A673 (cell line): ENCODE measurements around the gene CCT8. TPM values are rescaled to one million over a fixed set of nuclear protein-coding genes. Genes with fewer than 3 reads are reported as not detected.

ENCODE experiments used
- BruUV-seq: library from RNA; stranded (reverse); fragments of 400-500 nt; replicated peaks from 2 replicates; lab custom pipeline; 2021; lab: Mats Ljungman, UMichigan
- CTCF ChIA-PET: fragments of 300-600 bp; sonication (Branson Sonifier 250); formaldehyde crosslinking; loops from one replicate; lab custom pipeline; 2022; ENCODE audit warnings: antibody characterized with exemption; lab: Charles Lee
- POLR2A ChIA-PET: fragments of 300-600 bp; sonication (Branson Sonifier 250); formaldehyde crosslinking; loops from one replicate; lab custom pipeline; 2022; ENCODE audit warnings: antibody characterized with exemption; ENCODE audit not compliant: low non-redundant PET; lab: Charles Lee
- DNase-seq: peaks from one replicate; pipeline ENCODE4 v3.0.0-alpha.2; 2015; ENCODE audit warnings: low spot score
- H3K27ac ChIP-seq: fragments of 200-600 bp; sonication (generic); 2 replicates; pipeline ENCODE4 v1.5.1; 2016; ENCODE audit warnings: mixed run types, low read depth, mild to moderate bottlenecking, mixed read lengths, antibody characterized with exemption, low read length; ENCODE audit not compliant: poor library complexity, severe bottlenecking
- H3K27me3 ChIP-seq: fragments of 200-600 bp; sonication (generic); replicated peaks from 2 replicates; pipeline ENCODE4 v1.6.1; 2017; ENCODE audit warnings: mixed run types, low read depth, mild to moderate bottlenecking, mixed read lengths, antibody characterized with exemption, low read length; ENCODE audit not compliant: insufficient read depth, poor library complexity
- H3K36me3 ChIP-seq: fragments of 200-600 bp; sonication (generic); 2 replicates; pipeline ENCODE4 v1.6.1; 2016; ENCODE audit warnings: mixed run types, mild to moderate bottlenecking, mixed read lengths, antibody characterized with exemption, low read length; ENCODE audit not compliant: insufficient read depth, poor library complexity, severe bottlenecking
- H3K4me1 ChIP-seq: fragments of 200-600 bp; sonication (generic); 2 replicates; pipeline ENCODE4 v1.6.1; 2017; ENCODE audit warnings: mixed run types, mild to moderate bottlenecking, mixed read lengths, antibody characterized with exemption, low read length; ENCODE audit not compliant: insufficient read depth, poor library complexity, severe bottlenecking
- H3K4me3 ChIP-seq: fragments of 200-600 bp; sonication (generic); 2 replicates; pipeline ENCODE4 v1.5.1; 2016; ENCODE audit warnings: low read depth, mixed run types, mild to moderate bottlenecking, mixed read lengths, low read length; ENCODE audit not compliant: poor library complexity, severe bottlenecking
- H3K9me3 ChIP-seq: fragments of 200-600 bp; sonication (generic); 2 replicates; pipeline ENCODE4 v1.6.1; 2016; ENCODE audit warnings: mixed run types, low read depth, mild to moderate bottlenecking, mixed read lengths, antibody characterized with exemption, low read length; ENCODE audit not compliant: poor library complexity, severe bottlenecking
- EZH2 ChIP-seq: fragments of 200-600 bp; sonication (generic); IDR thresholded peaks from 2 replicates; pipeline ENCODE4 v1.6.1; 2017; ENCODE audit warnings: borderline replicate concordance, low read depth, mild to moderate bottlenecking, mixed read lengths, antibody characterized with exemption, low read length; ENCODE audit not compliant: poor library complexity, severe bottlenecking
- intact Hi-C: fragments of 100-400 bp; cut with micrococcal nuclease; formaldehyde crosslinking; loops from one replicate; pipeline ENCODE4 v1.10.0; 2022; ENCODE audit not compliant: unreplicated experiment
- total RNA-seq: library from RNA; stranded (reverse); gene quantifications from 2 replicates; pipeline ENCODE4 v1.2.3, GENCODE V29; 2021
- TF ChIP-seq, protein P1 (sequence below): fragments of 300-800, 200-600 bp; sonication (generic); conservative IDR thresholded peaks from 2 replicates; pipeline ENCODE4 v1.5.1; 2017; ENCODE audit warnings: low read depth, mild to moderate bottlenecking, antibody characterized with exemption, low read length, moderate library complexity, mixed read lengths

The CCT8 gene
- total RNA-seq, 1 experiment from 2014 or later: 415 TPM

DNA sequence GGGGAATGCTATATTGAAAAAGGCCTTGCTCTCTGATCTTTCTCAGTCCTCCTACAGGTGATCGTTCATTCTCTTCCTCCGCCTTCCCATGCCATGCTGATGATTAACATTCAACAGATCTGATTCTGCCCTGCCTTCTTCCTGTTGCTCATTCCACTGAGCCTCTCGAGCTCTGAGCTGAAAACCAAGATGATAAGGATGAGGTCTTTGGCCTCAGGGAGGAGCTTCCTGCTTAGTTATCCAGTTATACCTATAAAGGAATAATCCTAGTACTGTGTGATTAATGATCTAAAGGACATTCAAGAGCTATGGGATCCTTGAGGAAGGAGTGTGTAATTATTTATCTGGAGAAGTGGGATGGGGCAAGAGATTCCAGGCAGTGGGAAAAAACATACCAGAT is 31.8 kb upstream of the CCT8 start:
- Histone ChIP-seq H3K9me3 (no peaks in the 10 kb centered on the region), H3K4me3 (no peak overlapping the region), H3K27ac (no peak overlapping the region), H3K36me3 (no peaks in the 10 kb centered on the region), H3K4me1 (peaks cover 7% of the 10 kb centered on the region), H3K27me3 (no peaks in the 10 kb centered on the region)
- no peak for DNase-seq
- POLR2A ChIA-PET: no interaction called here
- TF ChIP-seq EZH2: no peak
- TF ChIP-seq, protein P1, sequence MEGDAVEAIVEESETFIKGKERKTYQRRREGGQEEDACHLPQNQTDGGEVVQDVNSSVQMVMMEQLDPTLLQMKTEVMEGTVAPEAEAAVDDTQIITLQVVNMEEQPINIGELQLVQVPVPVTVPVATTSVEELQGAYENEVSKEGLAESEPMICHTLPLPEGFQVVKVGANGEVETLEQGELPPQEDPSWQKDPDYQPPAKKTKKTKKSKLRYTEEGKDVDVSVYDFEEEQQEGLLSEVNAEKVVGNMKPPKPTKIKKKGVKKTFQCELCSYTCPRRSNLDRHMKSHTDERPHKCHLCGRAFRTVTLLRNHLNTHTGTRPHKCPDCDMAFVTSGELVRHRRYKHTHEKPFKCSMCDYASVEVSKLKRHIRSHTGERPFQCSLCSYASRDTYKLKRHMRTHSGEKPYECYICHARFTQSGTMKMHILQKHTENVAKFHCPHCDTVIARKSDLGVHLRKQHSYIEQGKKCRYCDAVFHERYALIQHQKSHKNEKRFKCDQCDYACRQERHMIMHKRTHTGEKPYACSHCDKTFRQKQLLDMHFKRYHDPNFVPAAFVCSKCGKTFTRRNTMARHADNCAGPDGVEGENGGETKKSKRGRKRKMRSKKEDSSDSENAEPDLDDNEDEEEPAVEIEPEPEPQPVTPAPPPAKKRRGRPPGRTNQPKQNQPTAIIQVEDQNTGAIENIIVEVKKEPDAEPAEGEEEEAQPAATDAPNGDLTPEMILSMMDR: no peak
- BruUV-seq: no TSS peak
- CTCF ChIA-PET: no interaction called here
- intact Hi-C loops: no loop called here

DNA sequence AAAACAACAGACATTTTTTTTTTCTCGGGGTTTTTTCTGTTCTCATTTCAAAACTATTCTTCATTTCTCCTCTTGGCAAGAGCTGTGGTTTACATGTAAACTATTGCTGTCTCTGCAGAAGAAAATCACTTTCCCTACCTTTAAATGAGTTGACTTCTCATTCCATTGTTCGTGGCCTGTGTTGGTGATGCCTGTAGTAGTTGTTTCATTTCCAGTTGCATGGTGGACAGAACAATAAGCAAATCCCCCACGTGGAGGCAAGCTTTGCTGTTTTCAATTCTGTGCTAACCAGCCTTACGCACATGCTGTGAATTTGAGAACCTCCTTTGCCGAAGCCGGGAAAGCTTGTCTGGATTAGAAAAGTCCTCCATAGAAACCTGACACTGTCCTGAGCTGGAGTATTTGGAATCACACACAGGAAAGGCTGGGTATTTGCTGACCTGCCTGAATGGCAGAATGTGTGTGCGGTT is 30.8 kb upstream of the CCT8 start:
- Histone ChIP-seq H3K4me1 (peaks cover 4% of the 10 kb centered on the region), H3K27ac (no peak overlapping the region), H3K4me3 (no peak overlapping the region), H3K9me3 (no peaks in the 10 kb centered on the region), H3K36me3 (no peaks in the 10 kb centered on the region), H3K27me3 (no peaks in the 10 kb centered on the region)
- POLR2A ChIA-PET: interaction anchor here (0.6 kb wide), 1 partner anchor 347 kb away, joined by 5 read pairs; no protein-coding TSS in a partner anchor
- BruUV-seq: no TSS peak
- TF ChIP-seq, protein P1: no peak
- TF ChIP-seq EZH2: no peak
- CTCF ChIA-PET: no interaction called here
- intact Hi-C loops: no loop called here
- DNase-seq: no peak

DNA sequence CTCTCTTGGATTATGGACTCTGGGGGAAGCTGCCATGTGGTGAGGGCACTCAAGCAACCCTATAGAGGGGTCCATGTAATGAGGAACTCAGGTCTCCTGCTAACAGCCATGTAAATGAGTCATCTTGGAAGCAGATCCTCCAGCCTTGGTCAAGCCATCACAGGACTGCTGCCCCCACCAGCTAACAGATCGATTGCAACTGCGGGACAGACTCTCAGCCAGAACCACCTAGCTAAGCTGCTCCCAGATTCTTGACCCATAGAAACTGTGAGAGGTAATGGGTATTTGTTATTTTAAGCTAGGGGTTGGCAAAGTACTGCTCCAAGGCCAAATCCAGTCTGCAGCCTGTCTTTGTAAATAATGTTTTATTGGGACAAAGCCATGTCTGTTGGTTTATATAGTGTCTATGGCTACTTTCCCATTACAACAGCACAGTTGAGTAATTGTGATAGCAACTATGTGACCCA is 29.4 kb upstream of the CCT8 start:
- DNase-seq: no peak
- peaks cover 3% of the 10 kb centered on the region for H3K4me1 ChIP-seq
- POLR2A ChIA-PET: no interaction called here

More for the DNA sequence above, 29.4 kb upstream of the CCT8 start:
- Histone ChIP-seq H3K36me3 (no peaks in the 10 kb centered on the region), H3K4me3 (no peak overlapping the region), H3K9me3 (no peaks in the 10 kb centered on the region), H3K27ac (no peak overlapping the region), H3K27me3 (no peaks in the 10 kb centered on the region)
- no TSS peak for BruUV-seq
- intact Hi-C loops: no loop called here
- TF ChIP-seq EZH2: no peak
- TF ChIP-seq, protein P1: no peak
- CTCF ChIA-PET: no interaction called here
